ENCODE measurements around the gene CREG2. TPM values are rescaled to one million over a fixed set of nuclear protein-coding genes. Genes with fewer than 3 reads are reported as not detected.

CREG2 gene
- total and polyA plus RNA-seq, 2 experiments from 2014 or later: 1.7 to 2.6 TPM

DNA sequence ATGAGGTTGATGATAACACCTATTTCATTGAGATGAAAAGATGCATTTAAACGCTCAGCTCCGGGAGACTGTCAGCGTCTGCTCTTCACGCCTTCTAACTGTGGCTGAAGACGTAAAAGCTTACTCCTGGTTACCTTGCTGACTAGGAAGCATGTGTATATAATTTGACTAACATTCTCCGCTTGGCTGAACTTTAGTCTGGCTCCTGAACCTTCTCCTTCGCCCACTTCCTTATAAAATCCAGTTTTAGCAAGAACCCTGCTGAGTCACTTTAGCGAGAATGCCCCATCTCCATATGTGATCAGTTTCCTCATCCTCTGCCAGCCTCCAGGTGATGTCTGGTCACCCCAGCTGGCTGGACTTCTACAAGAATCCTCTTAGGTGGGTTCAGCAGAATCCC lies 12.7 kb upstream of the CREG2 start:
- Histone ChIP-seq H4K20me1 (replicated peaks; ENCODE audit: insufficient read depth) (no peaks in the 10 kb centered on the region), H3F3A (replicated peaks; ENCODE audit: low read depth) (no peaks in the 10 kb centered on the region), H3K9me2 (ENCODE audit: insufficient read depth) (no peaks in the 10 kb centered on the region), H3K27ac (ENCODE audit: low read depth) (no peak overlapping the region), H3K4me3 (no peak overlapping the region), H3K79me2 (replicated peaks; ENCODE audit: insufficient read depth) (no peaks in the 10 kb centered on the region), H3K36me3 (ENCODE audit: insufficient read depth) (no peaks in the 10 kb centered on the region), H3K4me1 (ENCODE audit: insufficient read depth) (no peaks in the 10 kb centered on the region), H2AFZ (no peak overlapping the region), H3K27me3 (ENCODE audit: insufficient read depth) (no peaks in the 10 kb centered on the region), H3K4me2 (no peak overlapping the region)
- Mint-ChIP-seq H3K27ac (0 out of 2 replicates have a peak overlapping the region, but pooled peaks have one; percentile 10), H3K4me1 (peaks cover 16% of the 10 kb centered on the region), H3K4me3 (no peak overlapping the region), H3K9me3 (no peaks in the 10 kb centered on the region), H3K27me3 (ENCODE audit: insufficient read depth, low read depth, poor library complexity) (peaks cover 3% of the 10 kb centered on the region), H3K36me3 (ENCODE audit: low read depth) (no peaks in the 10 kb centered on the region)
- no peak for ATAC-seq
- no peak for DNase-seq (ENCODE audit: low spot score)
- TF ChIP-seq ZNF331 (CRISPR knock-in tag; IDR thresholded peaks at IDR 0.05; ENCODE audit: low read depth) (no peak), CREB1 (CRISPR knock-in tag; IDR thresholded peaks at IDR 0.05; ENCODE audit: low read depth) (no peak), ZNF114 (CRISPR knock-in tag; IDR thresholded peaks at IDR 0.05) (no peak), EZH2phosphoT487 (IDR thresholded peaks at IDR 0.05; ENCODE audit: unreplicated experiment) (no peak)
- TF ChIP-seq, protein P1, sequence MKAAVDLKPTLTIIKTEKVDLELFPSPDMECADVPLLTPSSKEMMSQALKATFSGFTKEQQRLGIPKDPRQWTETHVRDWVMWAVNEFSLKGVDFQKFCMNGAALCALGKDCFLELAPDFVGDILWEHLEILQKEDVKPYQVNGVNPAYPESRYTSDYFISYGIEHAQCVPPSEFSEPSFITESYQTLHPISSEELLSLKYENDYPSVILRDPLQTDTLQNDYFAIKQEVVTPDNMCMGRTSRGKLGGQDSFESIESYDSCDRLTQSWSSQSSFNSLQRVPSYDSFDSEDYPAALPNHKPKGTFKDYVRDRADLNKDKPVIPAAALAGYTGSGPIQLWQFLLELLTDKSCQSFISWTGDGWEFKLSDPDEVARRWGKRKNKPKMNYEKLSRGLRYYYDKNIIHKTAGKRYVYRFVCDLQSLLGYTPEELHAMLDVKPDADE (IDR thresholded peaks at IDR 0.05): no peak

DNA sequence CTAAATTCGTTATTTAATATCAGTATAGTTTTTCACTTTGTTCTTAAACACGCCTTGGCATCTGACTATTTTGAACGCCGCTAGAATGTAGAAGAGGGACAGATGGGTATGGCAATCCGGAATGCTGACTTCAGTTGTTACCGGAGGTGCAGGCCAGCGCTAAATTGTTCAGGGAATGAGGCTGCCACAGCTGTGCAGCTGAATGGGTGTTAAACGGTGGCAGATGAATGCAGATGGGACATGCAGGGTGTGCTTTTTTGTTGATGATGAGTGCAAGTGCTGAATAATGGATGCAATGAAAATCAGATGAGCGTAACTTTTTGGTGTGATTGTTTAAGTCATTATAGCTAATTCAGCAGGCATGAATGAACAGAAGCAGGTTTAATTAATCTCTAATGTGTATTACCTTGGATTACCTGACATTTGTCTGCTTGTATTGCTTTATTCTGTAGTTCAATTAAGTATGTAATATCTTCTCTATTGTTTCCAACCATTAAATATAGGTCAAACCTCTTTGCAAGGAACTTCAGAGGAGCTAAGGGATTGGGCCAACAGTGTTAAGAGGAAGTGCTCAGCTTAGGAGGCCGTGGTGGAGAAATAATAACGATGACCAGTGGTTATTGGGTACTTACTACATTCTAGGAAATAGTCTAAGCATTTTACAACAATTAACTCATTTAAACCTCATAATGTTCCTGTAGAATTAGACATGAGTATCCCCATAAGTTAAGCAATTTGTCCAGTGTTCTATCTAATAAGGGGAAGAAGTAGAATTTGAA lies 11.9 kb upstream of the CREG2 start:
- no peak overlapping the region for H2AFZ ChIP-seq
- no peaks in the 10 kb centered on the region for H3K4me1 ChIP-seq (ENCODE audit: insufficient read depth)
- ATAC-seq: no peak
- no peaks in the 10 kb centered on the region for H3K36me3 ChIP-seq (ENCODE audit: insufficient read depth)
- H3K4me3 ChIP-seq: no peak overlapping the region
- H3K9me2 ChIP-seq (ENCODE audit: insufficient read depth): no peaks in the 10 kb centered on the region
- no peaks in the 10 kb centered on the region for H3K79me2 ChIP-seq (replicated peaks; ENCODE audit: insufficient read depth)
- Mint-ChIP-seq H3K4me3 (no peak overlapping the region), H3K36me3 (ENCODE audit: low read depth) (no peaks in the 10 kb centered on the region), H3K4me1 (peaks cover 16% of the 10 kb centered on the region), H3K9me3 (no peaks in the 10 kb centered on the region), H3K27ac (no peak overlapping the region), H3K27me3 (ENCODE audit: insufficient read depth, low read depth, poor library complexity) (peaks cover 3% of the 10 kb centered on the region)
- no peaks in the 10 kb centered on the region for H3F3A ChIP-seq (replicated peaks; ENCODE audit: low read depth)
- H3K27me3 ChIP-seq (ENCODE audit: insufficient read depth): no peaks in the 10 kb centered on the region
- no peak for DNase-seq (ENCODE audit: low spot score)
- H4K20me1 ChIP-seq (replicated peaks; ENCODE audit: insufficient read depth): no peaks in the 10 kb centered on the region
- no peak overlapping the region for H3K4me2 ChIP-seq
- no peak overlapping the region for H3K27ac ChIP-seq (ENCODE audit: low read depth)
- TF ChIP-seq STAT1 (IDR thresholded peaks at IDR 0.05; ENCODE audit: unreplicated experiment): no peak
- TF ChIP-seq CREB1 (CRISPR knock-in tag; IDR thresholded peaks at IDR 0.05; ENCODE audit: low read depth): no peak
- TF ChIP-seq, protein P2, sequence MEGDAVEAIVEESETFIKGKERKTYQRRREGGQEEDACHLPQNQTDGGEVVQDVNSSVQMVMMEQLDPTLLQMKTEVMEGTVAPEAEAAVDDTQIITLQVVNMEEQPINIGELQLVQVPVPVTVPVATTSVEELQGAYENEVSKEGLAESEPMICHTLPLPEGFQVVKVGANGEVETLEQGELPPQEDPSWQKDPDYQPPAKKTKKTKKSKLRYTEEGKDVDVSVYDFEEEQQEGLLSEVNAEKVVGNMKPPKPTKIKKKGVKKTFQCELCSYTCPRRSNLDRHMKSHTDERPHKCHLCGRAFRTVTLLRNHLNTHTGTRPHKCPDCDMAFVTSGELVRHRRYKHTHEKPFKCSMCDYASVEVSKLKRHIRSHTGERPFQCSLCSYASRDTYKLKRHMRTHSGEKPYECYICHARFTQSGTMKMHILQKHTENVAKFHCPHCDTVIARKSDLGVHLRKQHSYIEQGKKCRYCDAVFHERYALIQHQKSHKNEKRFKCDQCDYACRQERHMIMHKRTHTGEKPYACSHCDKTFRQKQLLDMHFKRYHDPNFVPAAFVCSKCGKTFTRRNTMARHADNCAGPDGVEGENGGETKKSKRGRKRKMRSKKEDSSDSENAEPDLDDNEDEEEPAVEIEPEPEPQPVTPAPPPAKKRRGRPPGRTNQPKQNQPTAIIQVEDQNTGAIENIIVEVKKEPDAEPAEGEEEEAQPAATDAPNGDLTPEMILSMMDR (conservative IDR thresholded peaks at IDR 0.05; ENCODE audit: low read depth in 2 of 2): no peak
- TF ChIP-seq ZNF331 (CRISPR knock-in tag; IDR thresholded peaks at IDR 0.05; ENCODE audit: low read depth): no peak
- no peak for TF ChIP-seq EZH2 (IDR thresholded peaks at IDR 0.05; ENCODE audit: low read depth, unreplicated experiment)
- no peak for TF ChIP-seq JUNB (IDR thresholded peaks at IDR 0.05; ENCODE audit: unreplicated experiment)
- no peak for TF ChIP-seq POLR2AphosphoS5 (IDR thresholded peaks at IDR 0.05; ENCODE audit: low read depth)
- TF ChIP-seq EZH2phosphoT487 (IDR thresholded peaks at IDR 0.05; ENCODE audit: unreplicated experiment): no peak
- TF ChIP-seq ZNF114 (CRISPR knock-in tag; IDR thresholded peaks at IDR 0.05): no peak
- TF ChIP-seq, protein P1 (IDR thresholded peaks at IDR 0.05): no peak
- no peak for TF ChIP-seq NANOG (IDR thresholded peaks at IDR 0.05; ENCODE audit: borderline replicate concordance)
- TF ChIP-seq, protein P3, sequence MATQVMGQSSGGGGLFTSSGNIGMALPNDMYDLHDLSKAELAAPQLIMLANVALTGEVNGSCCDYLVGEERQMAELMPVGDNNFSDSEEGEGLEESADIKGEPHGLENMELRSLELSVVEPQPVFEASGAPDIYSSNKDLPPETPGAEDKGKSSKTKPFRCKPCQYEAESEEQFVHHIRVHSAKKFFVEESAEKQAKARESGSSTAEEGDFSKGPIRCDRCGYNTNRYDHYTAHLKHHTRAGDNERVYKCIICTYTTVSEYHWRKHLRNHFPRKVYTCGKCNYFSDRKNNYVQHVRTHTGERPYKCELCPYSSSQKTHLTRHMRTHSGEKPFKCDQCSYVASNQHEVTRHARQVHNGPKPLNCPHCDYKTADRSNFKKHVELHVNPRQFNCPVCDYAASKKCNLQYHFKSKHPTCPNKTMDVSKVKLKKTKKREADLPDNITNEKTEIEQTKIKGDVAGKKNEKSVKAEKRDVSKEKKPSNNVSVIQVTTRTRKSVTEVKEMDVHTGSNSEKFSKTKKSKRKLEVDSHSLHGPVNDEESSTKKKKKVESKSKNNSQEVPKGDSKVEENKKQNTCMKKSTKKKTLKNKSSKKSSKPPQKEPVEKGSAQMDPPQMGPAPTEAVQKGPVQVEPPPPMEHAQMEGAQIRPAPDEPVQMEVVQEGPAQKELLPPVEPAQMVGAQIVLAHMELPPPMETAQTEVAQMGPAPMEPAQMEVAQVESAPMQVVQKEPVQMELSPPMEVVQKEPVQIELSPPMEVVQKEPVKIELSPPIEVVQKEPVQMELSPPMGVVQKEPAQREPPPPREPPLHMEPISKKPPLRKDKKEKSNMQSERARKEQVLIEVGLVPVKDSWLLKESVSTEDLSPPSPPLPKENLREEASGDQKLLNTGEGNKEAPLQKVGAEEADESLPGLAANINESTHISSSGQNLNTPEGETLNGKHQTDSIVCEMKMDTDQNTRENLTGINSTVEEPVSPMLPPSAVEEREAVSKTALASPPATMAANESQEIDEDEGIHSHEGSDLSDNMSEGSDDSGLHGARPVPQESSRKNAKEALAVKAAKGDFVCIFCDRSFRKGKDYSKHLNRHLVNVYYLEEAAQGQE (IDR thresholded peaks at IDR 0.05; ENCODE audit: unreplicated experiment): no peak

All from GM23338 (cell line).